ENCODE measurements around the gene SCAPER. TPM values are rescaled to one million over a fixed set of nuclear protein-coding genes. Genes with fewer than 3 reads are reported as not detected.

The SCAPER gene
- total and polyA plus RNA-seq, 10 of the 15 experiments (the other 5 are each of a cell fraction or from before 2014, with no cell fraction given), result 1.0 to 7.7 (median 3.9) TPM

DNA sequence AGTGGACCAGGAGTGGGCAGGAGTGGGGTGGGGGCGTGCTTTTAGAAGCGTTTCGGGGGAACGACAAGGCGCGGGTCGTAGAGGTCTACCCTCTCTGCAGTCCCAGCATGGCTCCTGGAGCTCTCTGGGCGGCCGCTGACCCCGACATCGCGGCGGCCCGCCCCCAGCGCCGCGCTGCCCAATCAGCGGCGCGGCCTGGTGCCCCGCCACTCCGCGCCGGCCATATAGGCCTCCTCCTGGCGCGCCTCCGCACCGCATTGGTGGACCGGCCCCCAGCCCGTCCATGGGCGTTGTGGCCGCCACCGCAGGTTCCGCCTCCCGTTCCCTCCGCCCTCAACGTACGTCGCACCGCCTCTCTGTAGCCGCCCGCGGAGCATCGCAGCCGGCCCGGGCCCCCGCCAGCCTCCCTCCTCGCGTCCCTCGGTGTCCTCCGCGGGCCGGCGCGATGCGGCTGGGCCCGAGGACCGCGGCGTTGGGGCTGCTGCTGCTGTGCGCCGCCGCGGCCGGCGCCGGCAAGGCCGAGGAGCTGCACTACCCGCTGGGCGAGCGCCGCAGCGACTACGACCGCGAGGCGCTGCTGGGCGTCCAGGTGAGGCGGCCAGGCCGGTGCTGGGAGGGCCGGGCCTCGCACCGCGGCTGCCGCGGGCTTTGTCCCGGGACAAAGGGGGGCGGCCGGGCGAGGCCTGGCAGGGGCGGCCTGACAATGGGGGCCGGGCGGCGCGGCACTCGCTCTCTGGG lies 26.4 kb upstream of the SCAPER start, which contains the start of gene RCN2:
TSS of gene RCN2 (plus strand) at position 353 of the 738 bp plus-strand sequence. CDS start at position 446, 93 bp downstream.
- DNase-seq (ENCODE audit: low read depth, low spot score) (peak; percentile 63), ATAC-seq (peak; percentile 100), FAIRE-seq (peak; percentile 49)
- ChIA-PET RAD21 (ENCODE audit: unreplicated experiment) (interaction anchor here (0.6 to 1.4 kb wide), 3 partner anchors 10 to 72 kb away, joined by 3 to 6 read pairs (median 3); no protein-coding TSS in a partner anchor), CTCF (interaction anchor here (1.3 kb wide), 2 partner anchors 10 to 28 kb away, joined by 4 to 6 read pairs; no protein-coding TSS in a partner anchor), SMC1A (ENCODE audit: uncharacterized antibody, unreplicated experiment) (interaction anchor here (1.4 kb wide), 1 partner anchor 39 kb away, joined by 3 read pairs; no protein-coding TSS in a partner anchor), POLR2A (interaction anchor here (1.0 to 1.1 kb wide), 2 partner anchors 10 to 250 kb away, joined by 3 read pairs; no protein-coding TSS in a partner anchor)
- in situ Hi-C loops (cut with MboI) (no loop called here), intact Hi-C loops (cut with micrococcal nuclease; ENCODE audit: unreplicated experiment) (no loop called here)
- Histone ChIP-seq H3K9me3 (replicated peaks; ENCODE audit: control insufficient read depth, insufficient read depth, low read length) (no peaks in the 10 kb centered on the region), H3K4me3 (peak within 1 kb of the TSS; percentile 85), H3K27me3 (replicated peaks in 1 of 2; ENCODE audit: control insufficient read depth in 2 of 2, insufficient read depth in 2 of 2, low read length in 1 of 2) (peaks cover 0 to 2% of the 10 kb centered on the region in 2 experiments; a peak in 1 of 4 replicates), H2AFZ (ENCODE audit: control insufficient read depth, low read depth, low read length) (peak within 1 kb of the TSS; percentile 75), H3K4me1 (ENCODE audit: control insufficient read depth, insufficient read depth, low read length) (peaks cover 11% of the 10 kb centered on the region), H3K27ac (ENCODE audit: control insufficient read depth, insufficient read depth) (peak within 1 kb of the TSS; percentile 43), H3K36me3 (ENCODE audit: control insufficient read depth in 2 of 2, insufficient read depth in 2 of 2, low read length in 1 of 2) (peaks cover 0 to 2% of the 10 kb centered on the region in 2 experiments; a peak in 1 of 4 replicates), H3K79me2 (ENCODE audit: control insufficient read depth, insufficient read depth, low read length) (peaks cover 6% of the 10 kb centered on the region), H4K20me1 (ENCODE audit: control insufficient read depth, insufficient read depth) (no peaks in the 10 kb centered on the region), H3K9ac (ENCODE audit: control insufficient read depth, insufficient read depth, low read length) (peak within 1 kb of the TSS; percentile 79), H3K4me2 (ENCODE audit: control insufficient read depth, insufficient read depth) (peak within 1 kb of the TSS; percentile 93)
- no TSS peak for BruUV-seq (replicated peaks)
- under 1% methylated on average over 89 of the region's 96 CpGs for WGBS (ENCODE audit: insufficient coverage, insufficient replicate concordance, low lambda C conversion rate, missing lambda C conversion rate)
- TF ChIP-seq NFYA (IDR thresholded peaks at IDR 0.05; ENCODE audit: borderline replicate concordance, low read depth, low read length) (peak; percentile 33; the same call in 1 of the 2 replicates), IRF4 (IDR thresholded peaks at IDR 0.05; ENCODE audit: low read depth, low read length) (no peak), RAD21 (IDR thresholded peaks at IDR 0.05; ENCODE audit: insufficient read depth, low read depth, low read length) (no peak), POLR2AphosphoS2 (IDR thresholded peaks at IDR 0.05; ENCODE audit: low read depth, low read length) (peak; percentile 78; the same call in 1 of the 2 replicates), KLF5 (IDR thresholded peaks at IDR 0.05; ENCODE audit: partially characterized antibody) (peak; percentile 61), ZNF217 (IDR thresholded peaks at IDR 0.05) (0 out of 2 replicates have a peak, but pooled peaks have one; percentile 58), YBX1 (IDR thresholded peaks at IDR 0.05) (no peak), LARP7 (IDR thresholded peaks at IDR 0.05) (peak; percentile 97), POLR2A (IDR thresholded peaks at IDR 0.05; ENCODE audit: low read depth, low read length) (peak; percentile 92), TCF3 (IDR thresholded peaks at IDR 0.05; ENCODE audit: borderline replicate concordance, insufficient read depth, low read depth, low read length) (no peak), CHD4 (IDR thresholded peaks at IDR 0.05) (no peak), TAF1 (IDR thresholded peaks at IDR 0.05; ENCODE audit: borderline replicate concordance, low read depth, low read length) (0 out of 2 replicates have a peak, but pooled peaks have one; percentile 56), MYC (IDR thresholded peaks at IDR 0.05; ENCODE audit: insufficient read depth, insufficient read length, insufficient replicate concordance, low read length, severe bottlenecking) (peak; percentile 19), SMC3 (IDR thresholded peaks at IDR 0.05; ENCODE audit: borderline replicate concordance, low read length) (0 out of 2 replicates have a peak, but pooled peaks have one; percentile 6), PAX8 (IDR thresholded peaks at IDR 0.05) (no peak), CEBPB (IDR thresholded peaks at IDR 0.05; ENCODE audit: borderline replicate concordance in 1 of 2, low read depth in 2 of 2, low read length in 2 of 2) (no peak)
- TF ChIP-seq, protein P1, sequence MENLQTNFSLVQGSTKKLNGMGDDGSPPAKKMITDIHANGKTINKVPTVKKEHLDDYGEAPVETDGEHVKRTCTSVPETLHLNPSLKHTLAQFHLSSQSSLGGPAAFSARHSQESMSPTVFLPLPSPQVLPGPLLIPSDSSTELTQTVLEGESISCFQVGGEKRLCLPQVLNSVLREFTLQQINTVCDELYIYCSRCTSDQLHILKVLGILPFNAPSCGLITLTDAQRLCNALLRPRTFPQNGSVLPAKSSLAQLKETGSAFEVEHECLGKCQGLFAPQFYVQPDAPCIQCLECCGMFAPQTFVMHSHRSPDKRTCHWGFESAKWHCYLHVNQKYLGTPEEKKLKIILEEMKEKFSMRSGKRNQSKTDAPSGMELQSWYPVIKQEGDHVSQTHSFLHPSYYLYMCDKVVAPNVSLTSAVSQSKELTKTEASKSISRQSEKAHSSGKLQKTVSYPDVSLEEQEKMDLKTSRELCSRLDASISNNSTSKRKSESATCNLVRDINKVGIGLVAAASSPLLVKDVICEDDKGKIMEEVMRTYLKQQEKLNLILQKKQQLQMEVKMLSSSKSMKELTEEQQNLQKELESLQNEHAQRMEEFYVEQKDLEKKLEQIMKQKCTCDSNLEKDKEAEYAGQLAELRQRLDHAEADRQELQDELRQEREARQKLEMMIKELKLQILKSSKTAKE (IDR thresholded peaks at IDR 0.05; ENCODE audit: low read depth, poor library complexity, severe bottlenecking), result no peak
- TF ChIP-seq, protein P2, sequence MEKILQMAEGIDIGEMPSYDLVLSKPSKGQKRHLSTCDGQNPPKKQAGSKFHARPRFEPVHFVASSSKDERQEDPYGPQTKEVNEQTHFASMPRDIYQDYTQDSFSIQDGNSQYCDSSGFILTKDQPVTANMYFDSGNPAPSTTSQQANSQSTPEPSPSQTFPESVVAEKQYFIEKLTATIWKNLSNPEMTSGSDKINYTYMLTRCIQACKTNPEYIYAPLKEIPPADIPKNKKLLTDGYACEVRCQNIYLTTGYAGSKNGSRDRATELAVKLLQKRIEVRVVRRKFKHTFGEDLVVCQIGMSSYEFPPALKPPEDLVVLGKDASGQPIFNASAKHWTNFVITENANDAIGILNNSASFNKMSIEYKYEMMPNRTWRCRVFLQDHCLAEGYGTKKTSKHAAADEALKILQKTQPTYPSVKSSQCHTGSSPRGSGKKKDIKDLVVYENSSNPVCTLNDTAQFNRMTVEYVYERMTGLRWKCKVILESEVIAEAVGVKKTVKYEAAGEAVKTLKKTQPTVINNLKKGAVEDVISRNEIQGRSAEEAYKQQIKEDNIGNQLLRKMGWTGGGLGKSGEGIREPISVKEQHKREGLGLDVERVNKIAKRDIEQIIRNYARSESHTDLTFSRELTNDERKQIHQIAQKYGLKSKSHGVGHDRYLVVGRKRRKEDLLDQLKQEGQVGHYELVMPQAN (conservative IDR thresholded peaks at IDR 0.05), result peak; percentile 62
- TF ChIP-seq, protein P3, sequence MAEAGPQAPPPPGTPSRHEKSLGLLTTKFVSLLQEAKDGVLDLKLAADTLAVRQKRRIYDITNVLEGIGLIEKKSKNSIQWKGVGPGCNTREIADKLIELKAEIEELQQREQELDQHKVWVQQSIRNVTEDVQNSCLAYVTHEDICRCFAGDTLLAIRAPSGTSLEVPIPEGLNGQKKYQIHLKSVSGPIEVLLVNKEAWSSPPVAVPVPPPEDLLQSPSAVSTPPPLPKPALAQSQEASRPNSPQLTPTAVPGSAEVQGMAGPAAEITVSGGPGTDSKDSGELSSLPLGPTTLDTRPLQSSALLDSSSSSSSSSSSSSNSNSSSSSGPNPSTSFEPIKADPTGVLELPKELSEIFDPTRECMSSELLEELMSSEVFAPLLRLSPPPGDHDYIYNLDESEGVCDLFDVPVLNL (IDR thresholded peaks at IDR 0.05; ENCODE audit: low read depth, low read length), result 0 out of 2 replicates have a peak, but pooled peaks have one; percentile 16

Data from GM12878 (cell line).